Immature natural killer cell (primary cell): ENCODE measurements around the gene FLYWCH1. TPM values are rescaled to one million over a fixed set of nuclear protein-coding genes. Genes with fewer than 3 reads are reported as not detected.

ENCODE experiments used
- DNase-seq, 3 donors: peaks; one replicate each; pipeline ENCODE4 v3.0.0; 2022; ENCODE audit warnings: mixed read lengths in 1 of 3
- H3K27ac Mint-ChIP-seq, 6 donors: one replicate each; pipeline ENCODE4 v1.8.0; 2020; ENCODE audit warnings: mixed read lengths in 6 of 6, mild to moderate bottlenecking in 5 of 6, inconsistent platforms in 4 of 6, moderate library complexity in 3 of 6
- H3K27me3 Mint-ChIP-seq, 3 donors: one replicate each; pipeline ENCODE4 v1.8.0; 2020 to 2021; ENCODE audit warnings: low read depth in 3 of 3, mild to moderate bottlenecking in 3 of 3, mixed read lengths in 3 of 3, moderate library complexity in 3 of 3, inconsistent platforms in 1 of 3
- H3K36me3 Mint-ChIP-seq, 3 donors: one replicate each; pipeline ENCODE4 v1.8.0; 2020; ENCODE audit warnings: mixed read lengths in 3 of 3, inconsistent platforms in 2 of 3, mild to moderate bottlenecking in 2 of 3
- H3K4me1 Mint-ChIP-seq, 2 donors: one replicate each; pipeline ENCODE4 v1.8.0; 2020; ENCODE audit warnings: inconsistent platforms in 2 of 2, mild to moderate bottlenecking in 2 of 2, mixed read lengths in 2 of 2, moderate library complexity in 1 of 2
- H3K4me3 Mint-ChIP-seq, 5 donors: one replicate each; pipeline ENCODE4 v1.8.0; 2020; ENCODE audit warnings: mild to moderate bottlenecking in 5 of 5, mixed read lengths in 5 of 5, inconsistent platforms in 3 of 5, moderate library complexity in 3 of 5
- H3K9me3 Mint-ChIP-seq, 6 donors: one replicate each; pipeline ENCODE4 v1.8.0; 2020; ENCODE audit warnings: mild to moderate bottlenecking in 6 of 6, mixed read lengths in 6 of 6, inconsistent platforms in 4 of 6, moderate library complexity in 3 of 6
- polyA plus RNA-seq, 3 donors: library from polyadenylated mRNA; unstranded; fragments of 300-500 nt; fragmentation: Illumina TruSeq; gene quantifications; one replicate each; pipeline ENCODE4 v1.2.3, GENCODE V29; 2021

Gene FLYWCH1
- polyA plus RNA-seq, 3 donors from 2014 or later = 2.5 to 16.1 (median 4.8) TPM

GRCh38 chr16:2882650-2883457 is 28.9 kb upstream of the FLYWCH1 start, which contains the start of gene FLYWCH2:
Gene FLYWCH2 (plus strand): TSS chr16:2883215. CDS start chr16:2896450, 13,235 bp downstream.
- Mint-ChIP-seq H3K4me1 (peaks cover 9 to 11% of the 10 kb centered on the region in 2 donors), H3K27me3 (peaks cover 4 to 12% (median 10%) of the 10 kb centered on the region in 3 donors), H3K9me3 (no peaks in the 10 kb centered on the region), H3K36me3 (no peaks in the 10 kb centered on the region), H3K27ac (peak within 1 kb of the TSS; percentile 93 to 99 (median 97)), H3K4me3 (peak within 1 kb of the TSS; percentile 84 to 95 (median 94))
- DNase-seq = peak; percentile 100

GRCh38 chr16:2883458-2883908 is 28.2 kb upstream of the FLYWCH1 start:
- DNase-seq = no peak
- Mint-ChIP-seq H3K36me3 (no peaks in the 10 kb centered on the region), H3K27me3 (peaks cover 4 to 12% (median 10%) of the 10 kb centered on the region in 3 donors), H3K4me1 (peaks cover 9 to 11% of the 10 kb centered on the region in 2 donors), H3K27ac (peak overlapping the region; percentile 73 to 88 (median 82)), H3K4me3 (peak overlapping the region; percentile 79 to 94 (median 85)), H3K9me3 (no peaks in the 10 kb centered on the region)

- peaks cover 9 to 11% of the 10 kb centered on the region in 2 donors for H3K4me1 Mint-ChIP-seq
- H3K27me3 Mint-ChIP-seq = peaks cover 4 to 12% (median 10%) of the 10 kb centered on the region in 3 donors
- H3K36me3 Mint-ChIP-seq = no peaks in the 10 kb centered on the region
- H3K9me3 Mint-ChIP-seq = no peaks in the 10 kb centered on the region
- H3K4me3 Mint-ChIP-seq = peak overlapping the region; percentile 79 to 94 (median 82)
- no peak for DNase-seq
- peak overlapping the region; percentile 73 to 88 (median 82) for H3K27ac Mint-ChIP-seq
Observed at GRCh38 chr16:2884041-2884451, 27.7 kb upstream of the FLYWCH1 start.

DNA sequence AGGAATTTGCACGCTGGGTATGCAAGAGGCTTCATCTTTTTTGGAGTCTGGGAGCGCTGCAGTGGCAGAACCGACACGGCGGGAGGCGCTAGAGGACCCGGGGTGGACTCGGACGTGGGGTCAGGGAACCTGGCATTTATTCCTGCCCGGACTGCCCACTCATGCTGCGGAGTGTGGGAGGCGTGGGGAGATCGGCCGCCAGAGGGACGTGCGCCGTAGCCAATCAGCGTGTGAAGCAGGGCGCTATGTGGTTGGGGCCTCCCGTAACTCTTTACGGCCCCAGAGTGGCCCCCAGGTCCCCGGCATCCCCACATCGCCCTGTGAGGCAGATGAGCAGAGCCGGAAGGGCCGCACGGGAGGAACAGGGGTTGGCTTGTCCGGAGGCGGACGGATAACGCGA is 17.5 kb upstream of the FLYWCH1 start:
- H3K27ac Mint-ChIP-seq = no peak overlapping the region
- no peaks in the 10 kb centered on the region for H3K36me3 Mint-ChIP-seq
- DNase-seq = no peak
- no peaks in the 10 kb centered on the region for H3K27me3 Mint-ChIP-seq
- no peaks in the 10 kb centered on the region for H3K9me3 Mint-ChIP-seq
- H3K4me3 Mint-ChIP-seq = no peak overlapping the region
- H3K4me1 Mint-ChIP-seq = no peaks in the 10 kb centered on the region

DNA sequence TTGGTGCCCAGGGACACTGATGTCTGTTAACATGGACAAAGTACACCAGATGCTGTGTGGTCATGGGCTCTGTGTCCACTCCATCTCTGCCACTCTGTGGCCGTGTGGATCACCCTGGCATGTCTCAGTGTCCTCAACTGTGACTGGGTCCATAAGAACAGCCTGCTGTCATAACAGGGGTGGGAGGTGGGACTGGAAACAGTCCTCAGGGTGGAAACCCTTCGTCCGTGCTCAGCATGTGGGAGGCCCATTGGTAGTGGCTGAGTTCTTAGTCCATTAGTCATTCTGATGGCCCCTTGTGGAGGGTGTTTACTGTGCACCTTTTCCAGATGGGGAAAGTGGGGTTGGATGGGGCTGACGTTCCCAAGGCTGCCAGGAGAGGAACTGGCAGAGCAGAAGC is 15.9 kb upstream of the FLYWCH1 start:
- no peaks in the 10 kb centered on the region for H3K9me3 Mint-ChIP-seq
- H3K27ac Mint-ChIP-seq = no peak overlapping the region

DNA sequence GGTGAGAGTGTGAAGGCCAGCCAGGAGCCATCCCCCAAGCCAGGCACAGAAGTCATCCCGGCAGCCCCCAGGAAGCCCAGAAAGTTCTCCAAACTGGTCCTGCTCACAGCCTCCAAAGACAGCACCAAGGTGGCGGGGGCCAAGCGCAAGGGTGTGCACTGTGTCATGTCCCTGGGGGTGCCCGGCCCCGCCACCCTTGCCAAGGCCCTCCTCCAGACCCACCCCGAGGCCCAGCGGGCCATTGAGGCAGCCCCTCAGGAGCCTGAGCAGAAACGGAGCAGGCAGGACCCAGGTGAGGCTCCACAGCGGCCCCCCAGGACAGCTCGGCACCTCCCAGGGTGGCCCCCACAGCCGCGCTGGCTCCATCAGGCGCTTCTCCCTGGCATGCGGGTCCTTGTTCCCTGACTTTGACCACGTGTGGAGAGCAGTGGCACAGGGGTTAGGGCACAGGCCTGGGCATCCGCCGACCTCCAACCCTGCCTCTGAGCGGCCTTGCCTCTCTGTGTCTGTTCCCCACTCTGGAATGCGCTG is 15.2 kb upstream of the FLYWCH1 start:
- DNase-seq = no peak
- Mint-ChIP-seq H3K4me3 (no peak overlapping the region), H3K27me3 (peaks cover 0 to 3% (median 0%) of the 10 kb centered on the region in 3 donors), H3K9me3 (no peaks in the 10 kb centered on the region), H3K27ac (no peak overlapping the region), H3K36me3 (no peaks in the 10 kb centered on the region), H3K4me1 (no peaks in the 10 kb centered on the region)

More for the DNA sequence above, 15.9 kb upstream of the FLYWCH1 start:
- H3K27me3 Mint-ChIP-seq = peaks cover 0 to under 1% (median 0%) of the 10 kb centered on the region in 3 donors
- DNase-seq = no peak
- H3K36me3 Mint-ChIP-seq = no peaks in the 10 kb centered on the region
- no peaks in the 10 kb centered on the region for H3K4me1 Mint-ChIP-seq
- H3K4me3 Mint-ChIP-seq = no peak overlapping the region

DNA sequence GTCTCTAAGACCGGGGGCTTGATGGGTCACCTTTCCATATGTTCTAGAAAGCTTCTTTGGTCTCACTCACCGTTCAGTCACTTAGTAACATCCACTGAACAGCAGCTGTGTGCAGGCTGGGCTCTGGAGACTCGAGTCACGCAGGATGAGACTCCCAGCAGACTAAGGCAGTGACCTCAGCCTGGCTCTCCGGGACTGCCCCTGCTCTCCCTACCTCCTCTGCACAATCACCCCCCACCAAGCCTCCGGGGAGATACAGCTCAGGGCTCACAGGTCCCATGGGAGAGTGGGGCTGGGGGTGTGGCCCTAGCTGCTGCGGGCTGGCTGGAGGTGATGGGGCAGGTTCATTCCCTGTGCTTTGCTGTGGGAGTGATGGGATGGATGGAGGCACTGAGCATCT is 14.6 kb upstream of the FLYWCH1 start:
- peaks cover 0 to 3% (median 0%) of the 10 kb centered on the region in 3 donors for H3K27me3 Mint-ChIP-seq
- H3K4me3 Mint-ChIP-seq = no peak overlapping the region
- DNase-seq = no peak
- H3K27ac Mint-ChIP-seq = no peak overlapping the region
- no peaks in the 10 kb centered on the region for H3K9me3 Mint-ChIP-seq
- H3K36me3 Mint-ChIP-seq = no peaks in the 10 kb centered on the region
- H3K4me1 Mint-ChIP-seq = no peaks in the 10 kb centered on the region

DNA sequence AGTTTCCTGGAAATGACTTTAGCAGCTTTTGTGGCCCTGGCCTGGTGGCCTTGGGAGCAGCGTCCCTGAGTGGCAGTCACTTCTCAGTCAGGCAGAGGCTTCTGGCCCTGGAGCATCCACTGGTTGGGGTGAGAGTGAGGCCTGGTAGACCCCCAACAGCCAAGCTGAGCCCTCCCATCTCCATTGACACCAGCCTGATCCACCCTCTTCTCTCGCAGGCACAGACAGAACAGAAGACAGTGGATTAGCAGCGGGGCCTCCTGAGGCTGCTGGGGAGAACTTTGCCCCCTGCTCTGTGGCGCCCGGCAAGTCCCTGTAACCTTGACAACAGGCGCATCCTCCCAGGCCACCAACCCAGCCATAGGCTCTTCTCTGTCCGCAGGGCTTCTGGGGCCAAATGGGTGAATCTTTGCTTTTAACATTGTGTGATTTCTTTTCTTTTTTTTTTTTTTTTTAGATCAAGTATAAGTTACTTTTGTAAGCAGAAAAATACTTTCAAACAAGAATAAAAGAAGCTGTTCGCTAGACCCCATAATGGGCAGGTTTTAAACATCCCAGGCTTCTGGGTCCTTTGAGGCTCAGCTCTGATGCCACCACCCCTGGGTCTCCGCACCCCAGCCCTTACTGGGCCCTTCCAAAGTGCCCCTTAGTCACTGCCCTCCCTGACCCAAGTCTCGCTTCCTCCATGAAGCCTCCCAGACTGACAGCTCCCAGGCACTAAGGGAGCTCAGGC is 12.7 kb upstream of the FLYWCH1 start:
- Mint-ChIP-seq H3K4me3 (no peak overlapping the region), H3K27ac (no peak overlapping the region), H3K27me3 (peaks cover 0 to 4% (median 2%) of the 10 kb centered on the region in 3 donors)

DNA sequence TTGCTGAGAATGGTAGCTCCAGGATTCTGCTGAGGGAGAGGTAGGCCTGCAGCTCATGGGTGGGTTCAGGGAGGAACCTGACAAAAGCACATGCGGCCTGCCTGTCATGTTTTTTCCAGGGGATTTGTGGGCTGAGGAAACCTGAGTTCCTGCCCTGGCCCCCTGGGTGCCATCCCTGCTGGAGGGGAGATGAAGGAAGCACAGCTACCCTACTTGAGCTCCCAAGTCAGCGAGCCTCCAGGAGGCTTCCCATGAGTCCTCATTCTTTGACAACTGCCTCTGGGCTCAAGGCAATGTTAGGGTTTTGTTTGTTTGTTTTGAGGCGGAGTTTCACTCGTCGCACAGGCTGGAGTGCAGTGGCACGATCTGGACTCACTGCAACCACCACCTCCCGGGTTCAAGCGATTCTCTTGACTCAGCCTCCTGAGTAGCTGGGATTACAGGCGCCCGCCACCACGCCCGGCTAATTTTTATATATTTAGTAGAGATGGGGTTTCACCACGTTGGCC is 12.1 kb upstream of the FLYWCH1 start:
- Mint-ChIP-seq H3K36me3 (no peaks in the 10 kb centered on the region), H3K27me3 (peaks cover 0 to 6% (median 2%) of the 10 kb centered on the region in 3 donors), H3K9me3 (no peaks in the 10 kb centered on the region), H3K27ac (no peak overlapping the region), H3K4me3 (no peak overlapping the region), H3K4me1 (peaks cover 7 to 8% of the 10 kb centered on the region in 2 donors)
- DNase-seq = no peak

More for the DNA sequence above, 12.7 kb upstream of the FLYWCH1 start:
- H3K9me3 Mint-ChIP-seq = no peaks in the 10 kb centered on the region
- no peaks in the 10 kb centered on the region for H3K36me3 Mint-ChIP-seq
- no peak for DNase-seq
- H3K4me1 Mint-ChIP-seq = peaks cover 3 to 5% of the 10 kb centered on the region in 2 donors

- Mint-ChIP-seq H3K4me3 (no peak overlapping the region), H3K9me3 (no peaks in the 10 kb centered on the region), H3K36me3 (no peaks in the 10 kb centered on the region)
Observed at GRCh38 chr16:2900526-2901075, 11.1 kb upstream of the FLYWCH1 start.

GRCh38 chr16:2902337-2903130 is 9.2 kb upstream of the FLYWCH1 start:
- Mint-ChIP-seq H3K27me3 (peaks cover 0 to 11% (median 4%) of the 10 kb centered on the region in 3 donors), H3K36me3 (no peaks in the 10 kb centered on the region), H3K27ac (peak overlapping the region in 1 of 6 donors; percentile 39), H3K9me3 (no peaks in the 10 kb centered on the region), H3K4me1 (peaks cover 30% of the 10 kb centered on the region in 2 donors), H3K4me3 (peak overlapping the region in 1 of 5 donors; percentile 27)
- no peak for DNase-seq

More at GRCh38 chr16:2900526-2901075, 11.1 kb upstream of the FLYWCH1 start:
- Mint-ChIP-seq H3K27me3 (peaks cover 0 to 6% (median 2%) of the 10 kb centered on the region in 3 donors), H3K27ac (no peak overlapping the region), H3K4me1 (peaks cover 11% of the 10 kb centered on the region in 2 donors)
- DNase-seq = no peak

DNA sequence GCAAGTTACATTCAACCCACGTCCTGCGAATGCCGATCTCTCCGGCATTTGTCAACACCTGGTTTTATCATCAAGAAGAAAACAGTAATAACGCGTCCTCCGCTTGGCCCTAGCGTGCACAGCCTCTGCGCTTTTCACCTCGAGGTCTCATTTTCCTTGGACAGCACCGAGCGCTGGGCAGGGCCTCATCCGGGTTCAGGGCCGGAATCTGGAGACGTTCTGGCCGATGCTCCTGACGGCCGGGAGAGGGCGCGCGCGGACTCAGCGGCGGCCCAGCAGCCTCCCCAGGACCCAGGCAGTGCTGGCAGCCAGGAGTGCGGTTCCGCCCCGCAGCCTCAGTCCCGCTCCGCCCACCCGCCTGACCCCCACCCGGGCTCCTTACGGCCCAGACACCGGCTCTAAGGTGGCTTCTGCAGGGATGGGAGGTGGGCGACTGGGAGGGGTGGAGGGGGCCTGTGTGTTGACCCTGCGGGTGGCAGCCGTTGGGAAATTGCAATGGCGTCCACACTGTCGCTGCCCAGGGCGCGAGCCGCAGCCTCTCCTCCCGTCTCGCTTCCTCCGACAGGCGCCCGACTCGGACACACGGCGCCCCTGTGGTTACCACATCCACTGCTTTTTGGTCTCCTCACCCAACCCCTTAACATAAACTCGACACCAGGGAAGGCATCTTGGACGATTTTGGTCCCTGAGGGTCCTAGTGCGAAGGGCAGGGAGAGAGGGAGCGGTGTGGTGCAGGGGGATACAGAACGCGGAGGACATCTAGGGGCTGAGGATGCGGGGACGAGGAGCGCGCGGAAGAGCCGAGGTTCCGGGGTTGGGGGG is 7.4 kb upstream of the FLYWCH1 start:
- Mint-ChIP-seq H3K4me3 (peak overlapping the region; percentile 88 to 96 (median 93)), H3K4me1 (peaks cover 32 to 33% of the 10 kb centered on the region in 2 donors), H3K36me3 (no peaks in the 10 kb centered on the region), H3K27ac (peak overlapping the region; percentile 87 to 94 (median 91)), H3K27me3 (peaks cover 0 to 11% (median 4%) of the 10 kb centered on the region in 3 donors), H3K9me3 (no peaks in the 10 kb centered on the region)
- DNase-seq = peak; percentile 79 to 83 (median 83)
